ENCODE results near the gene CNOT11. TPM values are rescaled to one million over a fixed set of nuclear protein-coding genes. Genes with fewer than 3 reads are reported as not detected.

The CNOT11 gene
- total and polyA plus RNA-seq, 2 of the 13 experiments (the other 11 are each of a cell fraction or from before 2014, with no cell fraction given) = 114 to 209 TPM

GRCh38 chr2:101238930-101239759 is 13.5 kb upstream of the CNOT11 start (continued):
- TF ChIP-seq ZSCAN5A (CRISPR knock-in tag; IDR thresholded peaks at IDR 0.05; ENCODE audit: borderline replicate concordance) = peak; percentile 82; the same call in 1 of the 2 replicates
- TF ChIP-seq HMG20B (CRISPR knock-in tag; conservative IDR thresholded peaks at IDR 0.05) = 0 out of 2 replicates have a peak, but pooled peaks have one; percentile 38
- TF ChIP-seq, protein P1, sequence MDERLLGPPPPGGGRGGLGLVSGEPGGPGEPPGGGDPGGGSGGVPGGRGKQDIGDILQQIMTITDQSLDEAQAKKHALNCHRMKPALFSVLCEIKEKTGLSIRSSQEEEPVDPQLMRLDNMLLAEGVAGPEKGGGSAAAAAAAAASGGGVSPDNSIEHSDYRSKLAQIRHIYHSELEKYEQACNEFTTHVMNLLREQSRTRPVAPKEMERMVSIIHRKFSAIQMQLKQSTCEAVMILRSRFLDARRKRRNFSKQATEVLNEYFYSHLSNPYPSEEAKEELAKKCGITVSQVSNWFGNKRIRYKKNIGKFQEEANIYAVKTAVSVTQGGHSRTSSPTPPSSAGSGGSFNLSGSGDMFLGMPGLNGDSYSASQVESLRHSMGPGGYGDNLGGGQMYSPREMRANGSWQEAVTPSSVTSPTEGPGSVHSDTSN (CRISPR knock-in tag; IDR thresholded peaks at IDR 0.05) = no peak
- peak; percentile 85 for TF ChIP-seq ARID5B (CRISPR knock-in tag; IDR thresholded peaks at IDR 0.05)
- no peak for TF ChIP-seq GMEB1 (CRISPR knock-in tag; IDR thresholded peaks at IDR 0.05; ENCODE audit: borderline replicate concordance)
- TF ChIP-seq HMGA1 (CRISPR knock-in tag; conservative IDR thresholded peaks at IDR 0.05) = no peak
- TF ChIP-seq BRD4 (CRISPR knock-in tag; IDR thresholded peaks at IDR 0.05) = no peak
- 0 out of 2 replicates have a peak, but pooled peaks have one; percentile 31 for TF ChIP-seq RARA (CRISPR knock-in tag; IDR thresholded peaks at IDR 0.05)
- peak; percentile 90 for TF ChIP-seq SAP130 (CRISPR knock-in tag; IDR thresholded peaks at IDR 0.05; ENCODE audit: low read depth)
- TF ChIP-seq, protein P2, sequence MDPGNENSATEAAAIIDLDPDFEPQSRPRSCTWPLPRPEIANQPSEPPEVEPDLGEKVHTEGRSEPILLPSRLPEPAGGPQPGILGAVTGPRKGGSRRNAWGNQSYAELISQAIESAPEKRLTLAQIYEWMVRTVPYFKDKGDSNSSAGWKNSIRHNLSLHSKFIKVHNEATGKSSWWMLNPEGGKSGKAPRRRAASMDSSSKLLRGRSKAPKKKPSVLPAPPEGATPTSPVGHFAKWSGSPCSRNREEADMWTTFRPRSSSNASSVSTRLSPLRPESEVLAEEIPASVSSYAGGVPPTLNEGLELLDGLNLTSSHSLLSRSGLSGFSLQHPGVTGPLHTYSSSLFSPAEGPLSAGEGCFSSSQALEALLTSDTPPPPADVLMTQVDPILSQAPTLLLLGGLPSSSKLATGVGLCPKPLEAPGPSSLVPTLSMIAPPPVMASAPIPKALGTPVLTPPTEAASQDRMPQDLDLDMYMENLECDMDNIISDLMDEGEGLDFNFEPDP (CRISPR knock-in tag; conservative IDR thresholded peaks at IDR 0.05) = no peak
- TF ChIP-seq ZNF619 (CRISPR knock-in tag; IDR thresholded peaks at IDR 0.05) = no peak
- TF ChIP-seq, protein P3, sequence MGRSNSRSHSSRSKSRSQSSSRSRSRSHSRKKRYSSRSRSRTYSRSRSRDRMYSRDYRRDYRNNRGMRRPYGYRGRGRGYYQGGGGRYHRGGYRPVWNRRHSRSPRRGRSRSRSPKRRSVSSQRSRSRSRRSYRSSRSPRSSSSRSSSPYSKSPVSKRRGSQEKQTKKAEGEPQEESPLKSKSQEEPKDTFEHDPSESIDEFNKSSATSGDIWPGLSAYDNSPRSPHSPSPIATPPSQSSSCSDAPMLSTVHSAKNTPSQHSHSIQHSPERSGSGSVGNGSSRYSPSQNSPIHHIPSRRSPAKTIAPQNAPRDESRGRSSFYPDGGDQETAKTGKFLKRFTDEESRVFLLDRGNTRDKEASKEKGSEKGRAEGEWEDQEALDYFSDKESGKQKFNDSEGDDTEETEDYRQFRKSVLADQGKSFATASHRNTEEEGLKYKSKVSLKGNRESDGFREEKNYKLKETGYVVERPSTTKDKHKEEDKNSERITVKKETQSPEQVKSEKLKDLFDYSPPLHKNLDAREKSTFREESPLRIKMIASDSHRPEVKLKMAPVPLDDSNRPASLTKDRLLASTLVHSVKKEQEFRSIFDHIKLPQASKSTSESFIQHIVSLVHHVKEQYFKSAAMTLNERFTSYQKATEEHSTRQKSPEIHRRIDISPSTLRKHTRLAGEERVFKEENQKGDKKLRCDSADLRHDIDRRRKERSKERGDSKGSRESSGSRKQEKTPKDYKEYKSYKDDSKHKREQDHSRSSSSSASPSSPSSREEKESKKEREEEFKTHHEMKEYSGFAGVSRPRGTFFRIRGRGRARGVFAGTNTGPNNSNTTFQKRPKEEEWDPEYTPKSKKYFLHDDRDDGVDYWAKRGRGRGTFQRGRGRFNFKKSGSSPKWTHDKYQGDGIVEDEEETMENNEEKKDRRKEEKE (IDR thresholded peaks at IDR 0.05) = no peak
- peak; percentile 48; the same call in 1 of the 2 replicates for TF ChIP-seq ZNF335 (CRISPR knock-in tag; IDR thresholded peaks at IDR 0.05)

Measured in HepG2 (cell line).